ENCODE measurements around the gene PLPP3.

- TF ChIP-seq CTCF (IDR thresholded peaks at IDR 0.05) (no peak), POLR2A (IDR thresholded peaks at IDR 0.05) (no peak)
Observed at GRCh38 chr1:56555448-56555847, 23.9 kb downstream of the PLPP3 start.

Data from testis (tissue), 2 donors.